Measurements from ENCODE around the gene PHYHIPL.

Gene PHYHIPL

GRCh38 chr10:59155556-59155955 lies 20.9 kb upstream of the PHYHIPL start:
- no peak for DNase-seq
- TF ChIP-seq, protein P1, sequence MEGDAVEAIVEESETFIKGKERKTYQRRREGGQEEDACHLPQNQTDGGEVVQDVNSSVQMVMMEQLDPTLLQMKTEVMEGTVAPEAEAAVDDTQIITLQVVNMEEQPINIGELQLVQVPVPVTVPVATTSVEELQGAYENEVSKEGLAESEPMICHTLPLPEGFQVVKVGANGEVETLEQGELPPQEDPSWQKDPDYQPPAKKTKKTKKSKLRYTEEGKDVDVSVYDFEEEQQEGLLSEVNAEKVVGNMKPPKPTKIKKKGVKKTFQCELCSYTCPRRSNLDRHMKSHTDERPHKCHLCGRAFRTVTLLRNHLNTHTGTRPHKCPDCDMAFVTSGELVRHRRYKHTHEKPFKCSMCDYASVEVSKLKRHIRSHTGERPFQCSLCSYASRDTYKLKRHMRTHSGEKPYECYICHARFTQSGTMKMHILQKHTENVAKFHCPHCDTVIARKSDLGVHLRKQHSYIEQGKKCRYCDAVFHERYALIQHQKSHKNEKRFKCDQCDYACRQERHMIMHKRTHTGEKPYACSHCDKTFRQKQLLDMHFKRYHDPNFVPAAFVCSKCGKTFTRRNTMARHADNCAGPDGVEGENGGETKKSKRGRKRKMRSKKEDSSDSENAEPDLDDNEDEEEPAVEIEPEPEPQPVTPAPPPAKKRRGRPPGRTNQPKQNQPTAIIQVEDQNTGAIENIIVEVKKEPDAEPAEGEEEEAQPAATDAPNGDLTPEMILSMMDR (IDR thresholded peaks at IDR 0.05; ENCODE audit: low read depth, low read length), result no peak
- no peaks in the 10 kb centered on the region for H3K27me3 ChIP-seq (ENCODE audit: insufficient read depth, low read depth, severe bottlenecking)
- no peaks in the 10 kb centered on the region for H3K36me3 ChIP-seq
- no peak overlapping the region for H3K27ac ChIP-seq
- no peaks in the 10 kb centered on the region for H3K9me3 ChIP-seq (ENCODE audit: severe bottlenecking)
- H3K4me3 ChIP-seq (ENCODE audit: low read depth, low read length), result no peak overlapping the region

- H3K27me3 ChIP-seq (ENCODE audit: insufficient read depth, low read depth, severe bottlenecking), result no peaks in the 10 kb centered on the region
These were observed 8.9 kb upstream of the PHYHIPL start for GRCh38 chr10:59167512-59167911.

GRCh38 chr10:59172567-59172966 lies 3.9 kb upstream of the PHYHIPL start:
- Histone ChIP-seq H3K27ac (no peak overlapping the region), H3K4me3 (ENCODE audit: low read depth, low read length) (no peak overlapping the region), H3K36me3 (peaks cover 3% of the 10 kb centered on the region; the same call in 1 of the 2 replicates), H3K9me3 (ENCODE audit: severe bottlenecking) (no peaks in the 10 kb centered on the region), H3K27me3 (ENCODE audit: insufficient read depth, low read depth, severe bottlenecking) (no peaks in the 10 kb centered on the region)
- TF ChIP-seq, protein P1 (IDR thresholded peaks at IDR 0.05; ENCODE audit: low read depth, low read length), result no peak
- no peak for DNase-seq

More at GRCh38 chr10:59167512-59167911, 8.9 kb upstream of the PHYHIPL start:
- TF ChIP-seq, protein P1 (IDR thresholded peaks at IDR 0.05; ENCODE audit: low read depth, low read length), result no peak
- no peak overlapping the region for H3K27ac ChIP-seq
- H3K36me3 ChIP-seq, result no peaks in the 10 kb centered on the region
- H3K9me3 ChIP-seq (ENCODE audit: severe bottlenecking), result no peaks in the 10 kb centered on the region
- no peak overlapping the region for H3K4me3 ChIP-seq (ENCODE audit: low read depth, low read length)
- DNase-seq, result no peak

- TF ChIP-seq, protein P1 (IDR thresholded peaks at IDR 0.05; ENCODE audit: low read depth, low read length), result no peak
These were observed 3.0 kb upstream of the PHYHIPL start for GRCh38 chr10:59173414-59173813.

GRCh38 chr10:59175538-59176240 lies 754 bp upstream of the PHYHIPL start:
- peaks cover 3% of the 10 kb centered on the region; the same call in 1 of the 2 replicates for H3K36me3 ChIP-seq
- TF ChIP-seq, protein P1 (IDR thresholded peaks at IDR 0.05; ENCODE audit: low read depth, low read length), result no peak
- H3K27me3 ChIP-seq (ENCODE audit: insufficient read depth, low read depth, severe bottlenecking), result no peaks in the 10 kb centered on the region
- peak; percentile 54 for DNase-seq
- peak overlapping the region; percentile 73 for H3K4me3 ChIP-seq (ENCODE audit: low read depth, low read length)
- peak overlapping the region; percentile 95 for H3K27ac ChIP-seq
- H3K9me3 ChIP-seq (ENCODE audit: severe bottlenecking), result no peaks in the 10 kb centered on the region

More at GRCh38 chr10:59173414-59173813, 3.0 kb upstream of the PHYHIPL start:
- Histone ChIP-seq H3K9me3 (ENCODE audit: severe bottlenecking) (no peaks in the 10 kb centered on the region), H3K4me3 (ENCODE audit: low read depth, low read length) (no peak overlapping the region), H3K27ac (no peak overlapping the region), H3K36me3 (peaks cover 3% of the 10 kb centered on the region; the same call in 1 of the 2 replicates), H3K27me3 (ENCODE audit: insufficient read depth, low read depth, severe bottlenecking) (no peaks in the 10 kb centered on the region)
- no peak for DNase-seq

Measured in WERI-Rb-1 (cell line).